ENCODE data around the gene G3BP2. TPM values are rescaled to one million over a fixed set of nuclear protein-coding genes. Genes with fewer than 3 reads are reported as not detected.

G3BP2 gene
- total and polyA plus RNA-seq, 2 of the 8 experiments (the other 6 are each of a cell fraction or from before 2014, with no cell fraction given), result 83.7 to 378 TPM

DNA sequence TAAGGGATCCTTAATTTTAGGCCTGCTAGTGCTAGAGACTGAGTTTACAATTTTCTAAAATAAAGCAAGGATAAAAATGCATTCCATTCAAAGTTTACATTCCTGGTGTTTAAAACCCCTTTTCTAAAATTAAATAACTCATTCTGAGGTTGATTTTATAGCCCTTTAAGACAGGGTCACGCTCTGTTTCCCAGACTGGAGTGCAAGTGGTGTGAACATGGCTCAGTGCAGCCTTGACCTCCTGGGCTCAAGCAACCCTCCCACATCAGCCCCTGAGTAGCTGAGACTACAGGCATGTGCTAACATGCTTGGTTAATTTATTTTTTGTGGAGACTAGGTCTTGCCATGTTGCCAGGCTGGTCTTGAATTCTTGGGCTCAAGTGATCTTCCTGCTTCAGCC, 36.0 kb downstream of the G3BP2 start (continued):
- TF ChIP-seq SIN3A (conservative IDR thresholded peaks at IDR 0.05 in 1 of 2, IDR thresholded peaks at IDR 0.05 in 1 of 2; ENCODE audit: low read depth in 1 of 2, low read length in 2 of 2), result no peak
- TF ChIP-seq POLR2A (IDR thresholded peaks at IDR 0.05; ENCODE audit: control extremely low read depth in 1 of 2, low read depth in 2 of 2, low read length in 2 of 2), result no peak
- no peak for TF ChIP-seq CTCF (IDR thresholded peaks at IDR 0.05; ENCODE audit: control extremely low read depth in 1 of 3, insufficient read depth in 1 of 3, low read depth in 1 of 3, low read length in 3 of 3)
- TF ChIP-seq CBX8 (IDR thresholded peaks at IDR 0.05; ENCODE audit: borderline replicate concordance, low read depth, low read length), result no peak
- TF ChIP-seq MAFK (IDR thresholded peaks at IDR 0.05; ENCODE audit: low read depth, low read length), result no peak
